ENCODE measurements around the gene D2HGDH. TPM values are rescaled to one million over a fixed set of nuclear protein-coding genes. Genes with fewer than 3 reads are reported as not detected.
"Not testable (repeated sequence)": the region's sequence is repeated elsewhere in the genome, so short reads cannot be mapped to it uniquely, and the experiment has no call there.

The D2HGDH gene
- total RNA-seq, 4 donors from 2014 or later: 16.9 to 33.4 (median 23.6) TPM

DNA sequence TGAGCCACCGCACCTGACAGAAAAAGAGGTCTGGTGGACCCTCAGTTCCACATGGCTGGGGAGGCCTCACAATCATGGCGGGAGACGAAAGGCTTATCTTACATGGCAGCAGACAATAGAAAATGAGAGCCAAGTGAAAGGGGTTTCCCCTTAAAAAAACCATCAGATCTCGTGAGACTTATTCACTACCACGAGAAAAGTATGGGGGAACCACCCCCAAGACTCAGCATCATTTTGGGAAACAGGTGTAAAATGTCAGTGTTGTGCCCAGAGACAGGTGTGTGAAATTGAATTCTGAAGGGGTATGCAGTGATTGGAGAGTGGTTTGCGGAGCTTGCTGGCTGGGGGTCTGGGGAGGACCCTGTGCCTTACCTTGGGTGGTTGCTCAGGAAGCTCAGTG, 4.6 kb upstream of the D2HGDH start:
- 50 to 73% methylated on average over 2 to 4 of the region's 6 CpGs for WGBS, 2 donors
- no peaks in the 10 kb centered on the region for H3K27me3 ChIP-seq
- no peak overlapping the region for H3K27ac ChIP-seq
- TF ChIP-seq, protein P1, sequence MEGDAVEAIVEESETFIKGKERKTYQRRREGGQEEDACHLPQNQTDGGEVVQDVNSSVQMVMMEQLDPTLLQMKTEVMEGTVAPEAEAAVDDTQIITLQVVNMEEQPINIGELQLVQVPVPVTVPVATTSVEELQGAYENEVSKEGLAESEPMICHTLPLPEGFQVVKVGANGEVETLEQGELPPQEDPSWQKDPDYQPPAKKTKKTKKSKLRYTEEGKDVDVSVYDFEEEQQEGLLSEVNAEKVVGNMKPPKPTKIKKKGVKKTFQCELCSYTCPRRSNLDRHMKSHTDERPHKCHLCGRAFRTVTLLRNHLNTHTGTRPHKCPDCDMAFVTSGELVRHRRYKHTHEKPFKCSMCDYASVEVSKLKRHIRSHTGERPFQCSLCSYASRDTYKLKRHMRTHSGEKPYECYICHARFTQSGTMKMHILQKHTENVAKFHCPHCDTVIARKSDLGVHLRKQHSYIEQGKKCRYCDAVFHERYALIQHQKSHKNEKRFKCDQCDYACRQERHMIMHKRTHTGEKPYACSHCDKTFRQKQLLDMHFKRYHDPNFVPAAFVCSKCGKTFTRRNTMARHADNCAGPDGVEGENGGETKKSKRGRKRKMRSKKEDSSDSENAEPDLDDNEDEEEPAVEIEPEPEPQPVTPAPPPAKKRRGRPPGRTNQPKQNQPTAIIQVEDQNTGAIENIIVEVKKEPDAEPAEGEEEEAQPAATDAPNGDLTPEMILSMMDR (IDR thresholded peaks at IDR 0.05): no peak
- no peak for TF ChIP-seq POLR2A (IDR thresholded peaks at IDR 0.05)
- intact Hi-C loops (cut with DNase I): loop anchor here (10.0 kb wide), 1 partner anchor 145 kb away; no protein-coding TSS in a partner anchor
- no peaks in the 10 kb centered on the region for H3K9me3 ChIP-seq
- H3K4me3 ChIP-seq: no peak overlapping the region
- H3K4me1 ChIP-seq: peaks cover 0 to 13% (median 4%) of the 10 kb centered on the region in 3 donors
- peaks cover 0 to 31% (median 0%) of the 10 kb centered on the region in 3 donors for H3K36me3 ChIP-seq
- DNase-seq: no peak

DNA sequence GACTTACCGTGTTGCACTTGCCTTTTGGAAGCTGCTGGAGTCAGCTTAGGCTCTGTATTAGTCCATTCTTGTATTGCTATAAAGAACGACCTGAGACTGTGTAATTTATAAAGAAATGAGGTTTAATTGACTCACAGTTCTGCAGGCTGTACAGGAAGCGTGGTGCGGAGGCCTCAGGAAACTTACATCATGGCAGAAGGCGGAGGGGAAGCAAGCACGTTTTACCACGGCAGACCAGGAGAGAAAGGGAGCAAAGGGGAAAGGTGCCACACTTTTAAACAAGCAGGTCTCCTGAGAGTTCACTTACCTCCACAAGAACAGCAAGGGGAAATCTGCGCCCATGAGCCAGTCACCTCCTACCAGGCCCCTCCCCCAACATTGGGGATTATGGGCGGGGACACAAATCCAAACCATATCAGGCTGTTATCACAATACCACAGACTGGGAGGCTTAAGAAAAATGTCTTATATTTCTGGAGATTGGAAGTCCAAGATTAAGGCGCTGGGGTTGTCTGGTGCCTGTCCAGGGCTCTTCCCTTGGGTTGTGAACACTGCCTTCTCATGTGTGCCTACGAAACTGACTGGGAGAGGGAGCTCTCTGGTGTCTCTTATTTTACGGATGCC, 3.6 kb upstream of the D2HGDH start:
- intact Hi-C loops (cut with DNase I): loop anchor here (10.0 kb wide), 1 partner anchor 144 kb away; no protein-coding TSS in a partner anchor
- peaks cover 2 to 21% (median 7%) of the 10 kb centered on the region in 3 donors for H3K4me1 ChIP-seq
- H3K4me3 ChIP-seq: no peak overlapping the region
- DNase-seq: no peak
- H3K36me3 ChIP-seq: peaks cover 0 to 22% (median 0%) of the 10 kb centered on the region in 3 donors
- H3K27ac ChIP-seq: no peak overlapping the region
- no peaks in the 10 kb centered on the region for H3K27me3 ChIP-seq
- no peaks in the 10 kb centered on the region for H3K9me3 ChIP-seq
- WGBS, 2 donors: 78 to 84% methylated on average over 7 to 10 of the region's 12 CpGs
- TF ChIP-seq, protein P1 (IDR thresholded peaks at IDR 0.05): no peak
- no peak for TF ChIP-seq POLR2A (IDR thresholded peaks at IDR 0.05)

DNA sequence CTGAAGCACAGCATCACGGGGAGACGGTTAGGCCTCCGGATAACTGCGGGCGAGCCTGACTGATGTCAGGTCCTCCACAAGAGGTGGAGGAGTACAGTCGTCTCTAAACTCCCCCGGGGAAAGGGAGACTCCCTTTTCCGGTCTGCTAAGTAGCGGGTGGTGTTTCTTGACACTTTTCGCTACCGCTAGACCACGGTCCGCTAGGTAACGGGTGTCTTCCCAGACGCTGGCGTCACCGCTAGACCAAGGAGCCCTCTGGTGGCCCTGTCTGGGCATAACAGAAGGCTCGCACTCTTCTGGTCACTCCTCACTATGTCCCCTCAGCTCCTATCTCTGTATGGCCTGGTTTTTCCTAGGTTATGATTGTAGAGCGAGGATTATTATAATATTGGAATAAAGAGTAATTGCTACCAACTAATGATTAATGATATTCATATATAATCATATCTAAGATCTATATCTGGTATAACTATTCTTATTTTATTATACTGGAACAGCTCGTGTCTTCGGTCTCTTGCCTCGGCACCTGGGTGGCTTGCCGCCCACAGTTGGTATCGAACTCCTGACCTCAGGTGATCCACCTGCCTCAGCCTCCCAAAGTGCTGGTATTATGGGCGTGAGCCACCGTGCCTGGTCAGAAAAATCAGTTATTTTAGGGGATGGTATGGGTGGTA, 1.8 kb upstream of the D2HGDH start:
- intact Hi-C loops (cut with DNase I): loop anchor here (10.0 kb wide), 1 partner anchor 142 kb away; no protein-coding TSS in a partner anchor
- peak overlapping the region in 1 of 4 donors; percentile 21 for H3K4me3 ChIP-seq
- 66 to 89% methylated on average over 8 to 14 of the region's 26 CpGs for WGBS, 2 donors

DNA sequence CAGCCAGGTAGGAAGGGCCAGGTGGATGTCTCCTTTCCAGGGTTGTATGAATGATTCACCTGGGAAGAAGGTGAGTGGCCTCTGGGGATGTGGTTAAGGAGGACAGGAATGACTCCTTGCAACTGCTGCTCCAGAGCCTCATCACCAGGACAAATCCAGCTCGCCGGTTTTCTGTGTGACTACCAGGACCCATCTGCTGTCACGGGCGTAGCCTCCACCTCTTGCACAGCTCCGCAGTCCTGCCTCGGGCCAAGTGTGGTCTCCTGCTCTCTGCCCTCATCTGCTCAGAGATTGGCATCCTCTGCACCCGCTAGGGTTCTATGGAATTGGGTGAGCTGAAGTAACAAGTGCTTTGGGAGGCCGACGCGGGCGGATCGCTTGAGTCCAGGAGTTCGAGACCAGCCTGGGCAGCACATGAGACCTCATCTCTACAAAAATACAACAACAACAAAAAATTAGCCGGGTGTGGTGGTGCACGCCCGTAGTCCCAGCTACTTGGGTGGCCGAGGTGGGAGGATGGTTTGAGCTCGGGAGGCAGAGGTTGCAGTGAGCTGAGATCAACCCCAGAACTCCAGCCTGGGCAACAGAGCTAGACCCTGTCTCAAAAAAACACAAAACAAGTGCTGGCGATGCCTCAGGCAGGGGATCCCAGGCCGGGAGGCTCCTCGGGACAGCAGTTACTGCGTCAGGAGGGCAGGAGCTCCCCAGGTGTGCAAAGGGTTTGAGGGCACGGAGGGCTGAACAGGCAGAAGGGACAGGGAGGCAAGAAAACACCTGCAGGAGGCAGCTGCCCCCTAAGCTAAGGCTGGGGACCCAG, 831 bp upstream of the D2HGDH start:
- 65 to 69% methylated on average over 10 to 16 of the region's 23 CpGs for WGBS, 2 donors
- no peak for DNase-seq
- intact Hi-C loops (cut with DNase I): loop anchor here (10.0 kb wide), 1 partner anchor 141 kb away; no protein-coding TSS in a partner anchor
- H3K4me1 ChIP-seq: peaks cover 6 to 49% (median 15%) of the 10 kb centered on the region in 3 donors
- no peaks in the 10 kb centered on the region for H3K9me3 ChIP-seq
- peak overlapping the region; percentile 79 to 89 (median 82) for H3K4me3 ChIP-seq
- no peak for TF ChIP-seq POLR2A (IDR thresholded peaks at IDR 0.05)
- TF ChIP-seq, protein P1 (IDR thresholded peaks at IDR 0.05): no peak
- H3K27ac ChIP-seq: peak overlapping the region; percentile 83 to 97 (median 93)
- H3K27me3 ChIP-seq: no peaks in the 10 kb centered on the region
- H3K36me3 ChIP-seq: peaks cover 0 to 8% (median 0%) of the 10 kb centered on the region in 3 donors

More for the DNA sequence above, 1.8 kb upstream of the D2HGDH start:
- peaks cover 4 to 40% (median 14%) of the 10 kb centered on the region in 3 donors for H3K4me1 ChIP-seq
- H3K27me3 ChIP-seq, H3K36me3 ChIP-seq, H3K9me3 ChIP-seq, DNase-seq, H3K27ac ChIP-seq: not testable (repeated sequence)
- TF ChIP-seq, protein P1 (IDR thresholded peaks at IDR 0.05): peak in 5 of 6 experiments; percentile 23 to 64 (median 47)
